Keratinocyte (primary cell): ENCODE data around the gene PHAF1. TPM values are rescaled to one million over a fixed set of nuclear protein-coding genes. Genes with fewer than 3 reads are reported as not detected.

Experiments
- DNase-seq: peaks from one replicate; pipeline ENCODE4 v3.0.0-alpha.2; 2011; ENCODE audit warnings: low read depth, missing footprints, low spot score
- FAIRE-seq: peaks from 2 replicates; lab custom pipeline; 2011; peaks lifted over from hg19 to GRCh38; lab: Jason Lieb, UNC
- H2AFZ ChIP-seq: 2 replicates; pipeline ENCODE4 v1.6.0; 2012; ENCODE audit warnings: low read length, control low read depth, inconsistent platforms; ENCODE audit not compliant: control insufficient read depth
- H3K27ac ChIP-seq: 2 replicates; pipeline ENCODE4 v1.5.1; 2011; ENCODE audit warnings: low read length; ENCODE audit not compliant: control insufficient read depth, insufficient read depth
- H3K27me3 ChIP-seq: 3 replicates; pipeline ENCODE4 v1.6.0; 2011; ENCODE audit warnings: low read length; ENCODE audit not compliant: control insufficient read depth, insufficient read depth; ENCODE audit errors: extremely low read depth
- H3K36me3 ChIP-seq, 2 experiments: 2 replicates in 1 of 2; 3 replicates in 1 of 2; pipeline ENCODE4 v1.5.1; 2011; ENCODE audit warnings: low read length in 2 of 2, mild to moderate bottlenecking in 1 of 2; ENCODE audit not compliant: control insufficient read depth in 2 of 2, insufficient read depth in 2 of 2; ENCODE audit errors: extremely low read depth in 1 of 2
- H3K4me1 ChIP-seq: 3 replicates; pipeline ENCODE4 v1.5.1; 2011; ENCODE audit warnings: low read length; ENCODE audit not compliant: control insufficient read depth, insufficient read depth; ENCODE audit errors: extremely low read depth
- H3K4me2 ChIP-seq: 3 replicates; pipeline ENCODE4 v1.6.0; 2011; ENCODE audit warnings: low read depth, low read length; ENCODE audit not compliant: control insufficient read depth, insufficient read depth; ENCODE audit errors: extremely low read depth
- H3K4me3 ChIP-seq, 3 experiments: fragments of 200-600 bp in 1 of 3; sonication (generic) in 1 of 3; 2 replicates in 2 of 3; 3 replicates in 1 of 3; pipeline ENCODE4 v1.5.1; 2011 to 2016; ENCODE audit warnings: low read length in 3 of 3, mild to moderate bottlenecking in 3 of 3, control low read depth in 2 of 3, inconsistent platforms in 1 of 3, low read depth in 1 of 3, mixed read lengths in 1 of 3, mixed run types in 1 of 3, moderate library complexity in 1 of 3; ENCODE audit not compliant: control insufficient read depth in 2 of 3, insufficient read depth in 2 of 3; ENCODE audit errors: extremely low read depth in 1 of 3
- H3K79me2 ChIP-seq: 2 replicates; pipeline ENCODE4 v1.6.0; 2012; ENCODE audit warnings: low read length; ENCODE audit not compliant: control insufficient read depth, insufficient read depth
- H3K9ac ChIP-seq: 3 replicates; pipeline ENCODE4 v1.6.0; 2011; ENCODE audit warnings: low read length; ENCODE audit not compliant: control insufficient read depth, insufficient read depth; ENCODE audit errors: extremely low read depth
- H3K9me1 ChIP-seq: 3 replicates; pipeline ENCODE4 v1.6.0; 2011; ENCODE audit warnings: low read length; ENCODE audit not compliant: control insufficient read depth, insufficient read depth; ENCODE audit errors: extremely low read depth
- H3K9me3 ChIP-seq: 2 replicates; pipeline ENCODE4 v1.5.1; 2012; ENCODE audit warnings: low read depth, low read length; ENCODE audit not compliant: control insufficient read depth
- H4K20me1 ChIP-seq: 3 replicates; pipeline ENCODE4 v1.6.0; 2011; ENCODE audit warnings: low read length; ENCODE audit not compliant: control insufficient read depth, insufficient read depth; ENCODE audit errors: extremely low read depth
- CTCF ChIP-seq, 3 experiments: IDR thresholded peaks in 1 of 3; conservative IDR thresholded peaks in 1 of 3; optimal IDR thresholded peaks in 1 of 3; 2 replicates in 2 of 3; 3 replicates in 1 of 3; pipeline versions ENCODE3 to v1.5.1; 2011; ENCODE audit warnings: low read length in 3 of 3, mild to moderate bottlenecking in 3 of 3, moderate library complexity in 2 of 3, control low read depth in 1 of 3, inconsistent platforms in 1 of 3; ENCODE audit not compliant: insufficient read depth in 2 of 3; ENCODE audit errors: extremely low read depth in 1 of 3
- EZH2 ChIP-seq: IDR thresholded peaks from one replicate; pipeline ENCODE4 v1.6.1; 2012; ENCODE audit warnings: inconsistent platforms, mild to moderate bottlenecking, low read length, moderate library complexity
- dilution Hi-C: fragments of 300-500 bp; cut with MboI; formaldehyde crosslinking; loops from one replicate; pipeline ENCODE4 v1.7.0; 2020; ENCODE audit warnings: low sequenced_read_pairs; ENCODE audit not compliant: extremely low pct_ligation_motif_present
- polyA plus RNA-seq, 5 experiments: library from polyadenylated mRNA; depleted of rRNA in 3 of 5; stranded (reverse) in 3 of 5; stranded (forward) in 1 of 5; unstranded in 1 of 5; fragments of >200 nt; gene quantifications; 1 replicate in 1 of 5; 2 replicates in 3 of 5; 3 replicates in 1 of 5; pipeline versions ENCODE4 v1.2.1 to v1.2.3, GENCODE V29; 2011 to 2012; ENCODE audit warnings: missing spikeins in 2 of 5, low read depth in 1 of 5, low replicate concordance in 1 of 5

The PHAF1 gene
- polyA plus RNA-seq, 1 donor (not counting 4 experiments of a cell fraction or from before 2014, with no cell fraction given), result 26.7 TPM

GRCh38 chr16:67173323-67173722, 63.6 kb downstream of the PHAF1 start:
- Histone ChIP-seq H3K27ac (no peak overlapping the region), H3K4me3 (peak overlapping the region; percentile 43 to 66 (median 55)), H3K9me3 (no peaks in the 10 kb centered on the region), H3K9me1 (no peaks in the 10 kb centered on the region), H2AFZ (peak overlapping the region; percentile 71), H3K9ac (peak overlapping the region; percentile 66), H3K36me3 (no peaks in the 10 kb centered on the region), H3K27me3 (no peaks in the 10 kb centered on the region), H4K20me1 (no peaks in the 10 kb centered on the region), H3K4me1 (peaks cover 43% of the 10 kb centered on the region), H3K79me2 (no peaks in the 10 kb centered on the region), H3K4me2 (peak overlapping the region; percentile 90)
- dilution Hi-C loops, result no loop called here
- FAIRE-seq (no peak), DNase-seq (no peak)
- no peak for TF ChIP-seq CTCF (optimal IDR thresholded peaks at IDR 0.05 in 1 of 3, IDR thresholded peaks at IDR 0.05 in 1 of 3, conservative IDR thresholded peaks at IDR 0.05 in 1 of 3; ENCODE audit: extremely low read depth in 1 of 3, insufficient read depth in 2 of 3, low read length in 3 of 3)
- no peak for TF ChIP-seq EZH2

GRCh38 chr16:67173808-67174705, 64.3 kb downstream of the PHAF1 start:
- Histone ChIP-seq H3K27ac (peak overlapping the region; percentile 53), H4K20me1 (no peaks in the 10 kb centered on the region), H3K79me2 (no peaks in the 10 kb centered on the region), H3K9me3 (no peaks in the 10 kb centered on the region), H3K36me3 (no peaks in the 10 kb centered on the region), H2AFZ (peak overlapping the region; percentile 71), H3K4me2 (peak overlapping the region; percentile 90), H3K4me3 (peak overlapping the region; percentile 43 to 66 (median 55)), H3K27me3 (no peaks in the 10 kb centered on the region), H3K9ac (peak overlapping the region; percentile 66), H3K9me1 (no peaks in the 10 kb centered on the region), H3K4me1 (peaks cover 50% of the 10 kb centered on the region)
- DNase-seq, result no peak
- no peak for FAIRE-seq
- TF ChIP-seq EZH2, result no peak
- TF ChIP-seq CTCF (optimal IDR thresholded peaks at IDR 0.05 in 1 of 3, IDR thresholded peaks at IDR 0.05 in 1 of 3, conservative IDR thresholded peaks at IDR 0.05 in 1 of 3; ENCODE audit: extremely low read depth in 1 of 3, insufficient read depth in 2 of 3, low read length in 3 of 3), result peak in 2 of 3 experiments; percentile 50 to 62
- dilution Hi-C loops, result no loop called here
